NK-92 (cell line): ENCODE results near the gene CAMK2A.

Experiments used
- DNase-seq: peaks from one replicate; lab custom pipeline; 2025; ENCODE audit not compliant: unreplicated experiment; lab: John Stamatoyannopoulos, UW

CAMK2A gene

DNA sequence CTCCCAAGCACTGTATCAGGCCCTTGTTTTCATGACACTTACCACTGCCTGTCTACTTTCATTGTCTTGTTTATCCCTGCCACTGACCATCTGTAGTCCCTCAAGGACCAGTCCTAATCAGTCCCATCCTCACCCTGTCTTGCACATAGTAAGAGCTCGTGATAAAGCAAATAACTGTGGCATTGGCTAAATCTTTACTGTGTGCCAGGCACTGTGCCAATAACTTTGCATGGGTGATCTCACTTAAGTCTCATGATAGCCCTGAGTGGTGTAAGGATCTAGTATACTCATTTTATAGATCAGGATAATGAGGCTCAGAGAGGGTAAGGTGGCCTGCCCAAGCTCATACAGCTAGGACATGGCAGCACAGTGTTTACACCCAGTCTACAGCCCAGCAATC is 117.4 kb downstream of the CAMK2A start:
- DNase-seq = no peak
